ENCODE data around the gene ABCD3.
A peak's percentile ranks its signal among the peaks of the same experiment; 100 is the strongest.

- TF ChIP-seq POLR2A (IDR thresholded peaks at IDR 0.05; ENCODE audit: low read depth, low read length) (peak; percentile 80; the same call in 1 of the 2 replicates), TAF1 (IDR thresholded peaks at IDR 0.05; ENCODE audit: borderline replicate concordance, low read depth, low read length) (peak; percentile 35; the same call in 1 of the 2 replicates)
Observed at GRCh38 chr1:94417978-94418663, at the start of gene ABCD3.

All from GM12892 (cell line).